Duodenal mucosa (tissue), 2 donors: ENCODE data around the gene ALOX12.
"Not testable (repeated sequence)": the region's sequence is repeated elsewhere in the genome, so short reads cannot be mapped to it uniquely, and the experiment has no call there.

Source experiments
- H3K27ac ChIP-seq: one replicate; pipeline ENCODE4 v1.7.0; 2013; ENCODE audit warnings: low read depth, low read length
- H3K27me3 ChIP-seq, 2 donors: one replicate each; pipeline ENCODE4 v1.7.0; 2013; ENCODE audit warnings: low read length in 2 of 2, control low read depth in 1 of 2; ENCODE audit not compliant: insufficient read depth in 2 of 2, control insufficient read depth in 1 of 2
- H3K36me3 ChIP-seq, 2 donors: one replicate each; pipeline ENCODE4 v1.7.0; 2013; ENCODE audit warnings: low read length in 2 of 2, control low read depth in 1 of 2; ENCODE audit not compliant: insufficient read depth in 2 of 2, control insufficient read depth in 1 of 2
- H3K4me1 ChIP-seq, 2 donors: one replicate each; pipeline ENCODE4 v1.7.0; 2013; ENCODE audit warnings: low read length in 2 of 2, control low read depth in 1 of 2; ENCODE audit not compliant: insufficient read depth in 2 of 2, control insufficient read depth in 1 of 2
- H3K4me3 ChIP-seq, 2 donors: one replicate each; pipeline ENCODE4 v1.7.0; 2013; ENCODE audit warnings: low read length in 2 of 2, low read depth in 1 of 2
- H3K9ac ChIP-seq, 2 donors: one replicate each; pipeline ENCODE4 v1.7.0; 2013; ENCODE audit warnings: low read length in 2 of 2, low read depth in 1 of 2
- H3K9me3 ChIP-seq, 2 donors: one replicate each; pipeline ENCODE4 v1.7.0; 2013; ENCODE audit warnings: low read length in 2 of 2, control low read depth in 1 of 2; ENCODE audit not compliant: control insufficient read depth in 1 of 2

ALOX12 gene

DNA sequence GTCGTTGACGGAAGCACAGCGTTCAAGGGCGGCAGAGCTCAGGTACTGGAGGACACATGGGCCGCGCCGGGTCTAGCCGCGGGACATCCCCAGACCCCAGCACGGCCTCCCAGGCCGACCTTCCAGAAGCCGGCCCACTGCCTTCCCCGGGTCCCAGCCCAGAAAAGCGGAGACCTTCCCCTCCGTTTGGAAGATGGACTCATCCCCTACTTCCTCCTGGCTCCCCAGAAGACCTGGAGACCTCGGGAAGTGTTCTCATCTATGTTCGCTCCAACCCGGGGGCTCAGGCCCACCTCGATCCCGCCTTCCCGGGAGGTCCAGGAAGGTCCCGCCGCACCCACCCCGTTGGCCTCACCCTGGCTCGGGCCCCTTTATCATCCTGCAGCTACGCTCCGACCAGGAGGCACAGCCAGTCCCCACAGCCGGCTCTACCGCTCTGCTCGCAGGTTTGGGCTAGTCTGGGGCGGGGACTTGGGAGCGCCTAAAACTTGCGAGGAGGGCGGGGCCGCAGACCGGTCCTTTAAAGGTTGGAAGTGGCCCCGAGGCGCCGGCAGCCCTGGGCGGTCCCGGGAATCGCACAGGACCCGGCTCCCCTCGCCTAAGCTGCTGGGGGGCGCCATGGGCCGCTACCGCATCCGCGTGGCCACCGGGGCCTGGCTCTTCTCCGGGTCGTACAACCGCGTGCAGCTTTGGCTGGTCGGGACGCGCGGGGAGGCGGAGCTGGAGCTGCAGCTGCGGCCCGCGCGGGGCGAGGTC, at the start of gene ALOX12:
Gene ALOX12, plus strand, starts transcription at position 550 of the 756 bp plus-strand sequence. Its CDS starts 69 bp downstream, at position 619.
- no peaks in the 10 kb centered on the region for H3K27me3 ChIP-seq
- no peaks in the 10 kb centered on the region for H3K4me1 ChIP-seq
- H3K9ac ChIP-seq = no peak within 1 kb of the TSS
- H3K9me3 ChIP-seq = no peaks in the 10 kb centered on the region
- peaks cover 7 to 27% of the 10 kb centered on the region in 2 donors for H3K36me3 ChIP-seq
- peak within 1 kb of the TSS in 1 of 2 donors; percentile 13 for H3K4me3 ChIP-seq
- no peak within 1 kb of the TSS for H3K27ac ChIP-seq

- H3K9ac ChIP-seq = no peak overlapping the region
- H3K4me1 ChIP-seq = no peaks in the 10 kb centered on the region
- H3K27me3 ChIP-seq = no peaks in the 10 kb centered on the region
- no peak overlapping the region for H3K4me3 ChIP-seq
- no peaks in the 10 kb centered on the region for H3K9me3 ChIP-seq
- no peak overlapping the region for H3K27ac ChIP-seq
- H3K36me3 ChIP-seq = no peaks in the 10 kb centered on the region
Measured at GRCh38 chr17:6947745-6948144, 48.1 kb upstream of the ALOX12 start.

GRCh38 chr17:6948562-6948961, 47.3 kb upstream of the ALOX12 start:
- H3K27me3 ChIP-seq = no peaks in the 10 kb centered on the region
- H3K36me3 ChIP-seq = no peaks in the 10 kb centered on the region
- no peak overlapping the region for H3K4me3 ChIP-seq
- no peak overlapping the region for H3K9ac ChIP-seq
- H3K9me3 ChIP-seq = no peaks in the 10 kb centered on the region
- no peaks in the 10 kb centered on the region for H3K4me1 ChIP-seq
- H3K27ac ChIP-seq = no peak overlapping the region

DNA sequence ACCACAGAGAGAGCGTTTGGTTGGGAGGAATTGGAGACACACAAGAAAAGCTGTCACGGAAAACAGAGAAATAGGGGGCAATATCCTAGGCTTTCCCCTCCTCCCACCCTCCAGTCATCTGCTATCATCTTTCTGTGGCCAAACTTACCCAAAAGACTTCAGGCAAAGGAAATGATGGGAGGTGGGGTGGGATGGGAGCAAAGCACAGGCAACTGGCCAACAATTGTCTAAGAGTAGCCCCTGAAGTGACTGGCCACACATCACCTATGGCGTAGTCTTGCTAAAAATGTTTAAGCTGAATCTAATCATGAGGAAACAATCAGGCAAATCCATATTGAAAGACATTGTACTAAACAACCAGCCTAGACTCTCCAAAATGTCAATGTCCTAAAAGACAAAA, 46.9 kb upstream of the ALOX12 start:
- H3K4me1 ChIP-seq = no peaks in the 10 kb centered on the region
- H3K27me3 ChIP-seq = no peaks in the 10 kb centered on the region
- no peak overlapping the region for H3K4me3 ChIP-seq
- no peak overlapping the region for H3K27ac ChIP-seq
- no peaks in the 10 kb centered on the region for H3K36me3 ChIP-seq
- H3K9ac ChIP-seq = no peak overlapping the region
- no peaks in the 10 kb centered on the region for H3K9me3 ChIP-seq

DNA sequence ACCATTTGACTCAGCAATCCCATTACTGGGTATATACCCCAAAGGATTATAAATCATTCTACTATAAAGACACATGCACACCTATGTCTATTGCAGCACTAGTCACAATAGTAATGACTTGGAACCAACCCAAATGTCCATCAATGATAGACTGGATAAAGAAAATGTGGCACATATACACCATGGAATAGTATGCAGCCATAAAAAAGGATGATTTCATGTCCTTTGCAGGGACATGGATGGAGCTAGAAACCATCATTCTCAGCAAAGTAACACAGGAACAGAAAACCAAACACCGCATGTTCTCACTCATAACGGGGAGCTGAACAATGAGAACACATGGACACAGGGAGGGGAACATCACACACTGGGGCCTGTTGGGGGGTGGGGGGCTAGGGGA, 44.9 kb upstream of the ALOX12 start:
- H3K27me3 ChIP-seq, H3K9me3 ChIP-seq, H3K27ac ChIP-seq, H3K4me3 ChIP-seq, H3K9ac ChIP-seq, H3K36me3 ChIP-seq, H3K4me1 ChIP-seq: not testable (repeated sequence)

- Histone ChIP-seq H3K36me3 (no peaks in the 10 kb centered on the region), H3K9ac (no peak overlapping the region), H3K4me1 (no peaks in the 10 kb centered on the region), H3K4me3 (no peak overlapping the region), H3K27me3 (no peaks in the 10 kb centered on the region), H3K9me3 (no peaks in the 10 kb centered on the region), H3K27ac (no peak overlapping the region)
Measured at GRCh38 chr17:6953689-6954088, 42.2 kb upstream of the ALOX12 start.

- Histone ChIP-seq H3K27me3 (no peaks in the 10 kb centered on the region), H3K4me3 (no peak overlapping the region), H3K9me3 (no peaks in the 10 kb centered on the region), H3K36me3 (no peaks in the 10 kb centered on the region), H3K9ac (no peak overlapping the region), H3K4me1 (no peaks in the 10 kb centered on the region), H3K27ac (no peak overlapping the region)
Measured at GRCh38 chr17:6959700-6960099, 36.1 kb upstream of the ALOX12 start.

GRCh38 chr17:6969323-6969726, 26.5 kb upstream of the ALOX12 start:
- Histone ChIP-seq H3K9ac (no peak overlapping the region), H3K9me3 (no peaks in the 10 kb centered on the region), H3K27me3 (no peaks in the 10 kb centered on the region), H3K4me3 (no peak overlapping the region), H3K4me1 (no peaks in the 10 kb centered on the region), H3K27ac (no peak overlapping the region), H3K36me3 (no peaks in the 10 kb centered on the region)

GRCh38 chr17:6970992-6971391, 24.9 kb upstream of the ALOX12 start:
- Histone ChIP-seq H3K4me3 (no peak overlapping the region), H3K9me3 (no peaks in the 10 kb centered on the region), H3K4me1 (no peaks in the 10 kb centered on the region), H3K9ac (no peak overlapping the region), H3K27me3 (no peaks in the 10 kb centered on the region), H3K27ac (no peak overlapping the region), H3K36me3 (no peaks in the 10 kb centered on the region)

- H3K4me3 ChIP-seq, H3K4me1 ChIP-seq, H3K27ac ChIP-seq, H3K9me3 ChIP-seq, H3K36me3 ChIP-seq, H3K27me3 ChIP-seq, H3K9ac ChIP-seq: not testable (repeated sequence)
Measured at GRCh38 chr17:6979440-6979839, 16.4 kb upstream of the ALOX12 start.
